Measurements from ENCODE around the gene CD2.

CD2 gene

DNA sequence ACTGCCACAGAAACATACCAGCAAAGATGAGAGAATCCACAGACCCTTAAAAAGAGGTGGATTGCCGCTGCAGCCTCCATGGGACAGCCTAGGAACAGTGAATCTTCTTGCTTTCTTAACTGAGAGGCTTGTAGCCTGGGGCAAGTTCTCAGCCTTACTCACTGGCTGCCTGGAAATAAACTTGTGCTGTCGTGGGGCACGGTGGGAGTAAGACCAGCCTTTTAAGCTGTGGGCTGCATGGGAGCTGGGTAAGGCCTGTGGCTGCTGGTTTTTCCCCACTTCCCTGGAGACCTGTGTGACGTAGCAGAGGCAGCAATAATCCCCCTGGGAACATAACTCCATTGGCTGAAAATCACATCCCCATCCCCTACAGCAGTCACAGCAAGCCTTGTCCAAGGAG, 30.8 kb downstream of the CD2 start:
- no peaks in the 10 kb centered on the region for H3F3A ChIP-seq (ENCODE audit: insufficient read depth, low read length)
- DNase-seq, result no peak
- no peaks in the 10 kb centered on the region for H3K9me3 ChIP-seq (replicated peaks; ENCODE audit: insufficient read depth, low read length)
- no peaks in the 10 kb centered on the region for H3K4me1 ChIP-seq (ENCODE audit: low read length)
- no peak overlapping the region for H2AFZ ChIP-seq (ENCODE audit: low read length)
- H3K27me3 ChIP-seq (replicated peaks; ENCODE audit: insufficient read depth, low read length), result no peaks in the 10 kb centered on the region
- H4K20me1 ChIP-seq (ENCODE audit: insufficient read depth, low read length), result no peaks in the 10 kb centered on the region
- TF ChIP-seq, protein P1, sequence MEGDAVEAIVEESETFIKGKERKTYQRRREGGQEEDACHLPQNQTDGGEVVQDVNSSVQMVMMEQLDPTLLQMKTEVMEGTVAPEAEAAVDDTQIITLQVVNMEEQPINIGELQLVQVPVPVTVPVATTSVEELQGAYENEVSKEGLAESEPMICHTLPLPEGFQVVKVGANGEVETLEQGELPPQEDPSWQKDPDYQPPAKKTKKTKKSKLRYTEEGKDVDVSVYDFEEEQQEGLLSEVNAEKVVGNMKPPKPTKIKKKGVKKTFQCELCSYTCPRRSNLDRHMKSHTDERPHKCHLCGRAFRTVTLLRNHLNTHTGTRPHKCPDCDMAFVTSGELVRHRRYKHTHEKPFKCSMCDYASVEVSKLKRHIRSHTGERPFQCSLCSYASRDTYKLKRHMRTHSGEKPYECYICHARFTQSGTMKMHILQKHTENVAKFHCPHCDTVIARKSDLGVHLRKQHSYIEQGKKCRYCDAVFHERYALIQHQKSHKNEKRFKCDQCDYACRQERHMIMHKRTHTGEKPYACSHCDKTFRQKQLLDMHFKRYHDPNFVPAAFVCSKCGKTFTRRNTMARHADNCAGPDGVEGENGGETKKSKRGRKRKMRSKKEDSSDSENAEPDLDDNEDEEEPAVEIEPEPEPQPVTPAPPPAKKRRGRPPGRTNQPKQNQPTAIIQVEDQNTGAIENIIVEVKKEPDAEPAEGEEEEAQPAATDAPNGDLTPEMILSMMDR (IDR thresholded peaks at IDR 0.05; ENCODE audit: low read length), result no peak
- TF ChIP-seq EZH2phosphoT487 (IDR thresholded peaks at IDR 0.05; ENCODE audit: low read length) (no peak), EZH2 (optimal IDR thresholded peaks at IDR 0.05; ENCODE audit: low read depth, low read length) (no peak)
- no peaks in the 10 kb centered on the region for H3K36me3 ChIP-seq (replicated peaks; ENCODE audit: insufficient read depth, low read length)
- H3K79me2 ChIP-seq (ENCODE audit: low read length), result no peaks in the 10 kb centered on the region
- no peak overlapping the region for H3K4me3 ChIP-seq (ENCODE audit: low read length)
- no peak overlapping the region for H3K9ac ChIP-seq (ENCODE audit: low read length)
- no peak overlapping the region for H3K4me2 ChIP-seq (ENCODE audit: low read depth, low read length)
- H3K27ac ChIP-seq (ENCODE audit: low read length), result no peak overlapping the region
- no peaks in the 10 kb centered on the region for H3K9me2 ChIP-seq (replicated peaks; ENCODE audit: insufficient read depth, low read length)

DNA sequence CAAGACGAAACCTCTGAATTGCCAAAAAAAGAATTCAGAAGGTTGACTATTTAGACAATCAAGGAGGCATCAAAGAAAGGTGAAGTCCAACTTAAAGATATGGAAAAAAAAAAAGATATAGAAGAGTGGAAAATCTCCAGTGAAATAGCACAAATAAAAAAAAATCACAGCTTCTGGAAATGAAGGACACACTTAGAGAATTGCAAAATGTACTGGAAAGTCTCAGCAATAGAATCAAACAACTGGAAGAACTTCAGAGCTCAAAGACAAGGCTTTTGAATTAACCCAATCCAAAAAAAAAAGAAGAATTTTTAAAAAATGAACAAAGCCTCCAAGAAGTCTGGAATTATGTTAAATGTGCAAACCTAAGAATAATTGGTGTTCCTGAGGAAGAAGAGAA, 31.8 kb downstream of the CD2 start:
- no peaks in the 10 kb centered on the region for H3K79me2 ChIP-seq (ENCODE audit: low read length)
- no peak overlapping the region for H3K4me3 ChIP-seq (ENCODE audit: low read length)
- H3K27me3 ChIP-seq (replicated peaks; ENCODE audit: insufficient read depth, low read length), result no peaks in the 10 kb centered on the region
- H3K9me3 ChIP-seq (replicated peaks; ENCODE audit: insufficient read depth, low read length), result no peaks in the 10 kb centered on the region
- no peak overlapping the region for H3K27ac ChIP-seq (ENCODE audit: low read length)
- no peaks in the 10 kb centered on the region for H3F3A ChIP-seq (ENCODE audit: insufficient read depth, low read length)
- TF ChIP-seq EZH2 (optimal IDR thresholded peaks at IDR 0.05; ENCODE audit: low read depth, low read length) (no peak), EZH2phosphoT487 (IDR thresholded peaks at IDR 0.05; ENCODE audit: low read length) (no peak)
- TF ChIP-seq, protein P1 (IDR thresholded peaks at IDR 0.05; ENCODE audit: low read length), result no peak
- no peak overlapping the region for H2AFZ ChIP-seq (ENCODE audit: low read length)
- DNase-seq, result no peak
- H3K9me2 ChIP-seq (replicated peaks; ENCODE audit: insufficient read depth, low read length), result no peaks in the 10 kb centered on the region
- no peak overlapping the region for H3K9ac ChIP-seq (ENCODE audit: low read length)
- H3K4me2 ChIP-seq (ENCODE audit: low read depth, low read length), result no peak overlapping the region
- no peaks in the 10 kb centered on the region for H3K36me3 ChIP-seq (replicated peaks; ENCODE audit: insufficient read depth, low read length)
- H4K20me1 ChIP-seq (ENCODE audit: insufficient read depth, low read length), result no peaks in the 10 kb centered on the region
- no peaks in the 10 kb centered on the region for H3K4me1 ChIP-seq (ENCODE audit: low read length)

DNA sequence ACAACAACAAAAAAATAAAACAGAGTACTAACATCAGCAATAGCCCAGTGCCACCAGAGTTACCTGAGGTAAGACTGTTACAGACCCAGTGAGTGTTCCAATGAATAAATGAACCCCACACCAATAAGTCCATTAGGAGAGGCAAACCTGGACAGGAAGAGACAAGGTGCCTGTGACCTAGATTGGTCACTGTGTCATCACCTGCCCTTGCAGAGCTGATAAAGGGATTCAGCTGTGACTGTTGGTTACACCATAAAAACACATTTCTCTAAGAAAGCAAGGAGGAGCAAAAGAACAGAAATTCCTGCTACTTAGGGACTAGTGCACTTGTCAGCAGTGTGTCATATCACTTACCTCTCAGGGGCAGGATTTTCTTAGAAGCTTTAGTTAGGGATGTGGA, 37.5 kb downstream of the CD2 start:
- H4K20me1 ChIP-seq (ENCODE audit: insufficient read depth, low read length), result no peaks in the 10 kb centered on the region
- H3K4me2 ChIP-seq (ENCODE audit: low read depth, low read length), result no peak overlapping the region
- H3K36me3 ChIP-seq (replicated peaks; ENCODE audit: insufficient read depth, low read length), result no peaks in the 10 kb centered on the region
- no peak overlapping the region for H3K9ac ChIP-seq (ENCODE audit: low read length)
- no peak for DNase-seq
- no peak overlapping the region for H3K27ac ChIP-seq (ENCODE audit: low read length)
- no peaks in the 10 kb centered on the region for H3K9me3 ChIP-seq (replicated peaks; ENCODE audit: insufficient read depth, low read length)
- no peak overlapping the region for H3K4me3 ChIP-seq (ENCODE audit: low read length)
- no peaks in the 10 kb centered on the region for H3K9me2 ChIP-seq (replicated peaks; ENCODE audit: insufficient read depth, low read length)
- H3F3A ChIP-seq (ENCODE audit: insufficient read depth, low read length), result no peaks in the 10 kb centered on the region
- no peaks in the 10 kb centered on the region for H3K4me1 ChIP-seq (ENCODE audit: low read length)
- H3K27me3 ChIP-seq (replicated peaks; ENCODE audit: insufficient read depth, low read length), result no peaks in the 10 kb centered on the region
- H2AFZ ChIP-seq (ENCODE audit: low read length), result no peak overlapping the region
- no peaks in the 10 kb centered on the region for H3K79me2 ChIP-seq (ENCODE audit: low read length)
- TF ChIP-seq, protein P1 (IDR thresholded peaks at IDR 0.05; ENCODE audit: low read length), result no peak
- TF ChIP-seq EZH2 (optimal IDR thresholded peaks at IDR 0.05; ENCODE audit: low read depth, low read length) (no peak), EZH2phosphoT487 (IDR thresholded peaks at IDR 0.05; ENCODE audit: low read length) (no peak)
